ENCODE results near the gene WNT7A.

DNA sequence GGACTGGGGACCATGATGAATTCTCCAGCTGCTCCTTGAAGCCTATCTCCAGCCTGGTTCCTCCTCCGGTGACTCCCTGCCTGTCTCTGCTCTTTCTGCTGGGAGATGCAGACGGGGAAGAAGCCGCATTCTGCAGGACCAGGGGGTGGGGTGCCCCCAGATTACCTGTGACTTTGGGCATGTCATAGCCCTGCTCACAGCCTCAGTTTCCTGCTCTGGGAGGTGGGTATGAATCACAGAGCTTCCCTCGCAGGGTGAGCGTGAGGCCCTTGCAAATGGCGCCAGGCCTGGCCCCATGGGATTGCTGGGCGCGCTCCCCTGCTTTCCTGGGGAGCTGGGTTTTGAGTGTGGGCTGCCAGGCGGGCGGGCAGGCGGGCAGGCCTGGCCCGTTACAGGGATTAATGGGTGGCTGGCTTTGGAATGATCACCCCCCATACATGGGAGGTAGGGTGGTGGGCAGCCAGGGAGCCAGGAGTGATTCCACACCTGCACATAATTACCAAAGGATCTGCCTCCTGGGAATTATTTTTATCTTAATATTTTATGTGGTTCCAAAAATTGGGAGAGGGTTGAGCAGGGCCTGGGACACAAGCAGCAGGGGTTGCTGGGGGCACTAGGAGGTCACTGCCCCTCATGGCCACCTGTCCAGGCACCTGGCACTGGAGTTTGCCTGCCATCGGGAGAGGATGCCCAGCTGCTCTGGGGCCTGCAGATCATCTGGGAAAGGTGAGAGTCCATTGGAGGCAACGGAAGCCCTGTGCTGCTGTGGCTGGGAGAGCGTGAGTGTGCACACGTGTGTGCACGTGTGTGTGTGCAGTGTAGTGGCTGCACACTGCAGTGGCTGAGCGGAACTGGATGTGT, 106.8 kb downstream of the WNT7A start:
- TF ChIP-seq, protein P1, sequence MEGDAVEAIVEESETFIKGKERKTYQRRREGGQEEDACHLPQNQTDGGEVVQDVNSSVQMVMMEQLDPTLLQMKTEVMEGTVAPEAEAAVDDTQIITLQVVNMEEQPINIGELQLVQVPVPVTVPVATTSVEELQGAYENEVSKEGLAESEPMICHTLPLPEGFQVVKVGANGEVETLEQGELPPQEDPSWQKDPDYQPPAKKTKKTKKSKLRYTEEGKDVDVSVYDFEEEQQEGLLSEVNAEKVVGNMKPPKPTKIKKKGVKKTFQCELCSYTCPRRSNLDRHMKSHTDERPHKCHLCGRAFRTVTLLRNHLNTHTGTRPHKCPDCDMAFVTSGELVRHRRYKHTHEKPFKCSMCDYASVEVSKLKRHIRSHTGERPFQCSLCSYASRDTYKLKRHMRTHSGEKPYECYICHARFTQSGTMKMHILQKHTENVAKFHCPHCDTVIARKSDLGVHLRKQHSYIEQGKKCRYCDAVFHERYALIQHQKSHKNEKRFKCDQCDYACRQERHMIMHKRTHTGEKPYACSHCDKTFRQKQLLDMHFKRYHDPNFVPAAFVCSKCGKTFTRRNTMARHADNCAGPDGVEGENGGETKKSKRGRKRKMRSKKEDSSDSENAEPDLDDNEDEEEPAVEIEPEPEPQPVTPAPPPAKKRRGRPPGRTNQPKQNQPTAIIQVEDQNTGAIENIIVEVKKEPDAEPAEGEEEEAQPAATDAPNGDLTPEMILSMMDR (IDR thresholded peaks at IDR 0.05; ENCODE audit: low read length) = no peak
- no peak for TF ChIP-seq EZH2 (IDR thresholded peaks at IDR 0.05; ENCODE audit: borderline replicate concordance, low read length)

Data from OCI-LY1 (cell line).